A673 (cell line): ENCODE results near the gene SLC7A6.

Experiments used
- EZH2 ChIP-seq: fragments of 200-600 bp; sonication (generic); IDR thresholded peaks from 2 replicates; pipeline ENCODE4 v1.6.1; 2017; ENCODE audit warnings: borderline replicate concordance, low read depth, mild to moderate bottlenecking, mixed read lengths, antibody characterized with exemption, low read length; ENCODE audit not compliant: poor library complexity, severe bottlenecking
- TF ChIP-seq, protein P1 (sequence below): fragments of 300-800, 200-600 bp; sonication (generic); conservative IDR thresholded peaks from 2 replicates; pipeline ENCODE4 v1.5.1; 2017; ENCODE audit warnings: low read depth, mild to moderate bottlenecking, antibody characterized with exemption, low read length, moderate library complexity, mixed read lengths

DNA sequence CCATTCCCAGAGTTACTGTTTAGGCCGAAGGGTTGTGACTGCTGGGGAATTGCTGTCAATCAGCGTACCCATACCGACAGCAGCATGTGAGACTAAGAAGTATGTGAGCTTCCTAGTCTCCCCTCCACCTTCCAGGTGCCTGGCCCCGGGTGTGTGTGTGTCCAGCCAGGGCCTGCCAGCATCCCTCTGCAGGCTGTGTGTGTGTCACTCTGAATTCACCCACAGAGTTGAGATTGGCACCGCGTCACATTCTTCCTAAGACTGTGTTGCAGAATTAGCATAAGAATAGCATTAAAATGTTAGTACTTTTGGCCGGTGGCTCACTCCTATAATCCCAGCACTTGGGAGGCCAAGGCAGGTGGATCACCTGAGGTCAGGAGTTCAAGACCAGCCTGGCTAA lies 78.3 kb downstream of the SLC7A6 start:
- TF ChIP-seq, protein P1, sequence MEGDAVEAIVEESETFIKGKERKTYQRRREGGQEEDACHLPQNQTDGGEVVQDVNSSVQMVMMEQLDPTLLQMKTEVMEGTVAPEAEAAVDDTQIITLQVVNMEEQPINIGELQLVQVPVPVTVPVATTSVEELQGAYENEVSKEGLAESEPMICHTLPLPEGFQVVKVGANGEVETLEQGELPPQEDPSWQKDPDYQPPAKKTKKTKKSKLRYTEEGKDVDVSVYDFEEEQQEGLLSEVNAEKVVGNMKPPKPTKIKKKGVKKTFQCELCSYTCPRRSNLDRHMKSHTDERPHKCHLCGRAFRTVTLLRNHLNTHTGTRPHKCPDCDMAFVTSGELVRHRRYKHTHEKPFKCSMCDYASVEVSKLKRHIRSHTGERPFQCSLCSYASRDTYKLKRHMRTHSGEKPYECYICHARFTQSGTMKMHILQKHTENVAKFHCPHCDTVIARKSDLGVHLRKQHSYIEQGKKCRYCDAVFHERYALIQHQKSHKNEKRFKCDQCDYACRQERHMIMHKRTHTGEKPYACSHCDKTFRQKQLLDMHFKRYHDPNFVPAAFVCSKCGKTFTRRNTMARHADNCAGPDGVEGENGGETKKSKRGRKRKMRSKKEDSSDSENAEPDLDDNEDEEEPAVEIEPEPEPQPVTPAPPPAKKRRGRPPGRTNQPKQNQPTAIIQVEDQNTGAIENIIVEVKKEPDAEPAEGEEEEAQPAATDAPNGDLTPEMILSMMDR, result no peak
- no peak for TF ChIP-seq EZH2
